H1 (cell line): Measurements from ENCODE around the gene ASIC2. TPM values are rescaled to one million over a fixed set of nuclear protein-coding genes. Genes with fewer than 3 reads are reported as not detected.

ENCODE experiments used
- EGR1 ChIP-seq: IDR thresholded peaks from 2 replicates; pipeline ENCODE4 v1.6.1; 2011; ENCODE audit warnings: low read depth, low read length, borderline replicate concordance
- TAF1 ChIP-seq: IDR thresholded peaks from 2 replicates; pipeline ENCODE4 v1.6.1; 2011; ENCODE audit warnings: mild to moderate bottlenecking, low read depth, low read length
- polyA plus RNA-seq, 7 experiments: library from polyadenylated mRNA; depleted of rRNA in 3 of 7; stranded (reverse) in 5 of 7; unstranded in 2 of 7; fragments of >200 nt in 5 of 7; fragments of 200-250 nt in 2 of 7; gene quantifications; 1 replicate in 5 of 7; 2 replicates in 1 of 7; 4 replicates in 1 of 7; pipeline versions ENCODE4 v1.2.1 to v1.2.3, GENCODE V29; 2011 to 2013; ENCODE audit warnings: missing spikeins in 2 of 7, mixed read lengths in 2 of 7
- total RNA-seq: library from RNA; stranded (reverse); fragmentation: NEBNext Ultra II Directional; extraction: Animal tissue kit (Norgen Biotek cat#: 25700); gene quantifications from 2 replicates; pipeline ENCODE4 v1.2.1, GENCODE V29; 2021
- TF ChIP-seq, protein P1 (sequence below): fragments of 300-600 bp; sonication (generic); IDR thresholded peaks from 2 replicates; pipeline ENCODE4 v1.7.1; 2012; ENCODE audit warnings: low read length, moderate library complexity, mild to moderate bottlenecking, inconsistent platforms; ENCODE audit not compliant: insufficient replicate concordance

The ASIC2 gene
- total and polyA plus RNA-seq, 2 of the 8 experiments (the other 6 are each of a cell fraction or from before 2014, with no cell fraction given), result 0.86 to 1.2 TPM

- TF ChIP-seq, protein P1, sequence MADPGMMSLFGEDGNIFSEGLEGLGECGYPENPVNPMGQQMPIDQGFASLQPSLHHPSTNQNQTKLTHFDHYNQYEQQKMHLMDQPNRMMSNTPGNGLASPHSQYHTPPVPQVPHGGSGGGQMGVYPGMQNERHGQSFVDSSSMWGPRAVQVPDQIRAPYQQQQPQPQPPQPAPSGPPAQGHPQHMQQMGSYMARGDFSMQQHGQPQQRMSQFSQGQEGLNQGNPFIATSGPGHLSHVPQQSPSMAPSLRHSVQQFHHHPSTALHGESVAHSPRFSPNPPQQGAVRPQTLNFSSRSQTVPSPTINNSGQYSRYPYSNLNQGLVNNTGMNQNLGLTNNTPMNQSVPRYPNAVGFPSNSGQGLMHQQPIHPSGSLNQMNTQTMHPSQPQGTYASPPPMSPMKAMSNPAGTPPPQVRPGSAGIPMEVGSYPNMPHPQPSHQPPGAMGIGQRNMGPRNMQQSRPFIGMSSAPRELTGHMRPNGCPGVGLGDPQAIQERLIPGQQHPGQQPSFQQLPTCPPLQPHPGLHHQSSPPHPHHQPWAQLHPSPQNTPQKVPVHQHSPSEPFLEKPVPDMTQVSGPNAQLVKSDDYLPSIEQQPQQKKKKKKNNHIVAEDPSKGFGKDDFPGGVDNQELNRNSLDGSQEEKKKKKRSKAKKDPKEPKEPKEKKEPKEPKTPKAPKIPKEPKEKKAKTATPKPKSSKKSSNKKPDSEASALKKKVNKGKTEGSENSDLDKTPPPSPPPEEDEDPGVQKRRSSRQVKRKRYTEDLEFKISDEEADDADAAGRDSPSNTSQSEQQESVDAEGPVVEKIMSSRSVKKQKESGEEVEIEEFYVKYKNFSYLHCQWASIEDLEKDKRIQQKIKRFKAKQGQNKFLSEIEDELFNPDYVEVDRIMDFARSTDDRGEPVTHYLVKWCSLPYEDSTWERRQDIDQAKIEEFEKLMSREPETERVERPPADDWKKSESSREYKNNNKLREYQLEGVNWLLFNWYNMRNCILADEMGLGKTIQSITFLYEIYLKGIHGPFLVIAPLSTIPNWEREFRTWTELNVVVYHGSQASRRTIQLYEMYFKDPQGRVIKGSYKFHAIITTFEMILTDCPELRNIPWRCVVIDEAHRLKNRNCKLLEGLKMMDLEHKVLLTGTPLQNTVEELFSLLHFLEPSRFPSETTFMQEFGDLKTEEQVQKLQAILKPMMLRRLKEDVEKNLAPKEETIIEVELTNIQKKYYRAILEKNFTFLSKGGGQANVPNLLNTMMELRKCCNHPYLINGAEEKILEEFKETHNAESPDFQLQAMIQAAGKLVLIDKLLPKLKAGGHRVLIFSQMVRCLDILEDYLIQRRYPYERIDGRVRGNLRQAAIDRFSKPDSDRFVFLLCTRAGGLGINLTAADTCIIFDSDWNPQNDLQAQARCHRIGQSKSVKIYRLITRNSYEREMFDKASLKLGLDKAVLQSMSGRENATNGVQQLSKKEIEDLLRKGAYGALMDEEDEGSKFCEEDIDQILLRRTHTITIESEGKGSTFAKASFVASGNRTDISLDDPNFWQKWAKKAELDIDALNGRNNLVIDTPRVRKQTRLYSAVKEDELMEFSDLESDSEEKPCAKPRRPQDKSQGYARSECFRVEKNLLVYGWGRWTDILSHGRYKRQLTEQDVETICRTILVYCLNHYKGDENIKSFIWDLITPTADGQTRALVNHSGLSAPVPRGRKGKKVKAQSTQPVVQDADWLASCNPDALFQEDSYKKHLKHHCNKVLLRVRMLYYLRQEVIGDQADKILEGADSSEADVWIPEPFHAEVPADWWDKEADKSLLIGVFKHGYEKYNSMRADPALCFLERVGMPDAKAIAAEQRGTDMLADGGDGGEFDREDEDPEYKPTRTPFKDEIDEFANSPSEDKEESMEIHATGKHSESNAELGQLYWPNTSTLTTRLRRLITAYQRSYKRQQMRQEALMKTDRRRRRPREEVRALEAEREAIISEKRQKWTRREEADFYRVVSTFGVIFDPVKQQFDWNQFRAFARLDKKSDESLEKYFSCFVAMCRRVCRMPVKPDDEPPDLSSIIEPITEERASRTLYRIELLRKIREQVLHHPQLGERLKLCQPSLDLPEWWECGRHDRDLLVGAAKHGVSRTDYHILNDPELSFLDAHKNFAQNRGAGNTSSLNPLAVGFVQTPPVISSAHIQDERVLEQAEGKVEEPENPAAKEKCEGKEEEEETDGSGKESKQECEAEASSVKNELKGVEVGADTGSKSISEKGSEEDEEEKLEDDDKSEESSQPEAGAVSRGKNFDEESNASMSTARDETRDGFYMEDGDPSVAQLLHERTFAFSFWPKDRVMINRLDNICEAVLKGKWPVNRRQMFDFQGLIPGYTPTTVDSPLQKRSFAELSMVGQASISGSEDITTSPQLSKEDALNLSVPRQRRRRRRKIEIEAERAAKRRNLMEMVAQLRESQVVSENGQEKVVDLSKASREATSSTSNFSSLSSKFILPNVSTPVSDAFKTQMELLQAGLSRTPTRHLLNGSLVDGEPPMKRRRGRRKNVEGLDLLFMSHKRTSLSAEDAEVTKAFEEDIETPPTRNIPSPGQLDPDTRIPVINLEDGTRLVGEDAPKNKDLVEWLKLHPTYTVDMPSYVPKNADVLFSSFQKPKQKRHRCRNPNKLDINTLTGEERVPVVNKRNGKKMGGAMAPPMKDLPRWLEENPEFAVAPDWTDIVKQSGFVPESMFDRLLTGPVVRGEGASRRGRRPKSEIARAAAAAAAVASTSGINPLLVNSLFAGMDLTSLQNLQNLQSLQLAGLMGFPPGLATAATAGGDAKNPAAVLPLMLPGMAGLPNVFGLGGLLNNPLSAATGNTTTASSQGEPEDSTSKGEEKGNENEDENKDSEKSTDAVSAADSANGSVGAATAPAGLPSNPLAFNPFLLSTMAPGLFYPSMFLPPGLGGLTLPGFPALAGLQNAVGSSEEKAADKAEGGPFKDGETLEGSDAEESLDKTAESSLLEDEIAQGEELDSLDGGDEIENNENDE, result no peak
- TF ChIP-seq TAF1 (no peak), EGR1 (no peak)
These were observed 83.4 kb downstream of the ASIC2 start (continued) for GRCh38 chr17:33209671-33210070.
